MM.1S (cell line): ENCODE measurements around the gene LAG3.

Source experiments
- DNase-seq: peaks from one replicate; pipeline ENCODE4 v3.0.0-alpha.2; 2015
- H2AFZ ChIP-seq: fragments of 300-600 bp; sonication (generic); 2 replicates; pipeline ENCODE4 v1.6.0; 2016; ENCODE audit warnings: antibody characterized with exemption, low read length
- H3F3A ChIP-seq: fragments of 300-600 bp; sonication (generic); 2 replicates; pipeline ENCODE4 v1.6.1; 2016; ENCODE audit warnings: mild to moderate bottlenecking, antibody characterized with exemption, low read length, moderate library complexity, mixed read lengths; ENCODE audit not compliant: insufficient read depth
- H3K27ac ChIP-seq: fragments of 300-600 bp; sonication (generic); 2 replicates; pipeline ENCODE4 v1.5.1; 2016; ENCODE audit warnings: mild to moderate bottlenecking, low read length
- H3K27me3 ChIP-seq: fragments of 300-600 bp; sonication (generic); replicated peaks from 2 replicates; pipeline ENCODE4 v1.6.0; 2016; ENCODE audit warnings: low read length; ENCODE audit not compliant: insufficient read depth
- H3K36me3 ChIP-seq: fragments of 300-600 bp; sonication (generic); replicated peaks from 2 replicates; pipeline ENCODE4 v1.6.1; 2016; ENCODE audit warnings: mild to moderate bottlenecking, low read length, mixed read lengths; ENCODE audit not compliant: insufficient read depth
- H3K4me1 ChIP-seq: fragments of 300-600 bp; sonication (generic); 2 replicates; pipeline ENCODE4 v1.6.1; 2016; ENCODE audit warnings: low read length, mixed read lengths
- H3K4me2 ChIP-seq: fragments of 300-600 bp; sonication (generic); 2 replicates; pipeline ENCODE4 v1.6.0; 2016; ENCODE audit warnings: low read depth, low read length
- H3K4me3 ChIP-seq: fragments of 300-600 bp; sonication (generic); 2 replicates; pipeline ENCODE4 v1.5.1; 2016; ENCODE audit warnings: low read length, mixed read lengths
- H3K79me2 ChIP-seq: fragments of 300-600 bp; sonication (generic); 2 replicates; pipeline ENCODE4 v1.6.1; 2016; ENCODE audit warnings: mixed run types, low read length, mixed read lengths
- H3K9ac ChIP-seq: fragments of 300-600 bp; sonication (generic); 2 replicates; pipeline ENCODE4 v1.6.1; 2016; ENCODE audit warnings: low read length, mixed read lengths
- H3K9me2 ChIP-seq: fragments of 300-600 bp; sonication (generic); replicated peaks from 2 replicates; pipeline ENCODE4 v1.6.1; 2016; ENCODE audit warnings: mild to moderate bottlenecking, low read length, mixed read lengths; ENCODE audit not compliant: insufficient read depth
- H3K9me3 ChIP-seq: fragments of 300-600 bp; sonication (generic); replicated peaks from 2 replicates; pipeline ENCODE4 v1.6.1; 2016; ENCODE audit warnings: mild to moderate bottlenecking, low read length, mixed read lengths; ENCODE audit not compliant: insufficient read depth
- H4K20me1 ChIP-seq: fragments of 300-600 bp; sonication (generic); 2 replicates; pipeline ENCODE4 v1.6.1; 2016; ENCODE audit warnings: mild to moderate bottlenecking, low read length, moderate library complexity, mixed read lengths; ENCODE audit not compliant: insufficient read depth
- CTCF ChIP-seq: fragments of 300-600 bp; sonication (generic); IDR thresholded peaks from 2 replicates; pipeline ENCODE4 v1.5.1; 2016; ENCODE audit warnings: antibody characterized with exemption, low read length, mixed read lengths
- EZH2 ChIP-seq: fragments of 300-600 bp; sonication (generic); optimal IDR thresholded peaks from 2 replicates; pipeline ENCODE3; 2017; ENCODE audit warnings: low read depth, mild to moderate bottlenecking, antibody characterized with exemption, low read length, mixed read lengths
- EZH2phosphoT487 ChIP-seq: fragments of 300-600 bp; sonication (generic); IDR thresholded peaks from 2 replicates; pipeline ENCODE4 v1.6.1; 2018; ENCODE audit warnings: antibody characterized with exemption, low read length

LAG3 gene

DNA sequence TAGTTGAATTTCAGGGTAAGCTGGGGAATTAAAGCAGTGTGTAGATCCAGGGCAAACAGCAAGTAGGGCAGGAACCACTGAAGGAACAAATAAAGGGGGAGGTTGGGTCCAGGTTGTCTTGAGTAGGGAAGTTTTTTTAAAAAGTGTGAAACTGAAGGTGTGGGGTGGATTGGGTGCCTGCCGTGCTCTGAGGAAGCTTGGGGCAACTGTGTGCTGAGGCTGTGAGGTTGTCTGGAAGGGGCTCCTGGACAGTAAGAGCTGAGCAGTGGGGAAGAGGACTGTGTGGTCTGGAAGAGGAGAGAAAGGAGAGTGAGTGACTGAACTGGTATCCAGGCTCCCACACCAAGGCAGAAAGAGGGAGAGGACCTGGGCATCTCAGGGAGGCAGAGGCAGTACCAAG is 38.4 kb downstream of the LAG3 start:
- Histone ChIP-seq H3K27me3 (peaks cover 6% of the 10 kb centered on the region; the same call in 1 of the 2 replicates), H4K20me1 (no peaks in the 10 kb centered on the region), H3K9me2 (no peaks in the 10 kb centered on the region), H3K4me3 (no peak overlapping the region), H3K27ac (no peak overlapping the region), H3K4me2 (no peak overlapping the region), H3K9ac (no peak overlapping the region), H3K79me2 (no peaks in the 10 kb centered on the region), H2AFZ (no peak overlapping the region; the same call in 1 of the 2 replicates), H3K9me3 (no peaks in the 10 kb centered on the region), H3K4me1 (no peaks in the 10 kb centered on the region), H3F3A (no peaks in the 10 kb centered on the region), H3K36me3 (no peaks in the 10 kb centered on the region)
- no peak for DNase-seq
- TF ChIP-seq CTCF (no peak), EZH2 (no peak), EZH2phosphoT487 (no peak)

GRCh38 chr12:6813363-6813762 is 41.0 kb downstream of the LAG3 start:
- Histone ChIP-seq H3K9me3 (no peaks in the 10 kb centered on the region), H3K27ac (no peak overlapping the region), H4K20me1 (no peaks in the 10 kb centered on the region), H3K79me2 (no peaks in the 10 kb centered on the region), H3K4me2 (no peak overlapping the region), H3K4me1 (no peaks in the 10 kb centered on the region), H3F3A (no peaks in the 10 kb centered on the region), H3K27me3 (peaks cover 6% of the 10 kb centered on the region; the same call in 1 of the 2 replicates), H2AFZ (no peak overlapping the region), H3K36me3 (no peaks in the 10 kb centered on the region), H3K9me2 (no peaks in the 10 kb centered on the region), H3K9ac (no peak overlapping the region), H3K4me3 (no peak overlapping the region)
- DNase-seq, result no peak
- TF ChIP-seq EZH2phosphoT487, result no peak
- no peak for TF ChIP-seq EZH2
- no peak for TF ChIP-seq CTCF

DNA sequence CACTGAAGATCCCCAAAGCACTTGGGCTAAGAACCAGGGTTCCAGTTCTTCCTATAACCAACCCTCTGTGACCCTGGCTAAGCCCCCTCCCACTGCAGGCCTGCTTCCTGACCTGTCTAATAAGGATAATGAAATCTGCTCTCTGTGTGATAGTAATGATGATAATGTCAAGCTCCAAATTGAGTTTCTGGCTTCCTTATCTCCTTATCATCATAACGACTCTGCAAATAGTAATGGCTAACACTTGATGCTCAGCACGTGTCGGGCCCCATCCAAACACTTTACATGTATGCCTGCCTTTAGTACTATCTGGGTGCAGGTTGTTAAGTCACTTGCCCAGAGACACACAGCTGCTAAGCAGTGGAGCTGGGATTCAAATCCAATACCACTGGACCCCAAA is 44.3 kb downstream of the LAG3 start:
- Histone ChIP-seq H3K9ac (no peak overlapping the region), H3K4me3 (no peak overlapping the region), H2AFZ (no peak overlapping the region), H3K4me2 (no peak overlapping the region), H3F3A (no peaks in the 10 kb centered on the region), H3K9me3 (no peaks in the 10 kb centered on the region), H3K79me2 (no peaks in the 10 kb centered on the region), H3K4me1 (no peaks in the 10 kb centered on the region), H4K20me1 (no peaks in the 10 kb centered on the region), H3K27ac (no peak overlapping the region), H3K36me3 (no peaks in the 10 kb centered on the region), H3K27me3 (peaks cover 28% of the 10 kb centered on the region), H3K9me2 (no peaks in the 10 kb centered on the region)
- no peak for TF ChIP-seq EZH2
- no peak for TF ChIP-seq EZH2phosphoT487
- TF ChIP-seq CTCF, result no peak
- no peak for DNase-seq

- no peaks in the 10 kb centered on the region for H3K9me3 ChIP-seq
- TF ChIP-seq EZH2 (no peak), EZH2phosphoT487 (no peak), CTCF (no peak)
- H3K27me3 ChIP-seq, result peaks cover 33% of the 10 kb centered on the region
- DNase-seq, result no peak
- no peaks in the 10 kb centered on the region for H3K79me2 ChIP-seq
- H2AFZ ChIP-seq, result no peak overlapping the region
- no peak overlapping the region for H3K9ac ChIP-seq
- no peak overlapping the region for H3K27ac ChIP-seq
- no peak overlapping the region for H3K4me3 ChIP-seq
- H3F3A ChIP-seq, result no peaks in the 10 kb centered on the region
- no peaks in the 10 kb centered on the region for H4K20me1 ChIP-seq
- no peaks in the 10 kb centered on the region for H3K36me3 ChIP-seq
- H3K4me1 ChIP-seq, result no peaks in the 10 kb centered on the region
- H3K9me2 ChIP-seq, result no peaks in the 10 kb centered on the region
- H3K4me2 ChIP-seq, result no peak overlapping the region
Observed at GRCh38 chr12:6817098-6817497, 44.8 kb downstream of the LAG3 start.
